NOMO-1 treated with dmso at 0.1 percent for 144 hours (cell line): ENCODE measurements around the gene CXCL17.

Source experiments
- DNase-seq: peaks from one replicate; lab custom pipeline; 2025; ENCODE audit not compliant: unreplicated experiment; lab: John Stamatoyannopoulos, UW

Gene CXCL17

GRCh38 chr19:42424712-42425131 lies 18.0 kb downstream of the CXCL17 start:
- DNase-seq: no peak

- no peak for DNase-seq
These were observed 18.4 kb downstream of the CXCL17 start for GRCh38 chr19:42424345-42424707.

GRCh38 chr19:42423462-42424344 lies 19.0 kb downstream of the CXCL17 start:
- peak; percentile 92 for DNase-seq

GRCh38 chr19:42422901-42423461 lies 19.8 kb downstream of the CXCL17 start:
- DNase-seq: peak; percentile 18

- no peak for DNase-seq
These were observed 20.4 kb downstream of the CXCL17 start for GRCh38 chr19:42422092-42422900.

- DNase-seq: no peak
These were observed 21.1 kb downstream of the CXCL17 start for GRCh38 chr19:42421591-42422031.

GRCh38 chr19:42421101-42421500 lies 21.6 kb downstream of the CXCL17 start:
- no peak for DNase-seq

- DNase-seq: peak; percentile 28
These were observed 22.6 kb downstream of the CXCL17 start for GRCh38 chr19:42420055-42420544.

GRCh38 chr19:42419309-42419708 lies 23.4 kb downstream of the CXCL17 start:
- DNase-seq: no peak

GRCh38 chr19:42412661-42413076 lies 30.1 kb downstream of the CXCL17 start:
- DNase-seq: no peak

- no peak for DNase-seq
These were observed 30.5 kb downstream of the CXCL17 start for GRCh38 chr19:42412227-42412626.

GRCh38 chr19:42411581-42412178 lies 31.1 kb downstream of the CXCL17 start:
- DNase-seq: no peak

- DNase-seq: no peak
These were observed 32.4 kb downstream of the CXCL17 start for GRCh38 chr19:42410371-42410770.

- DNase-seq: no peak
These were observed 33.3 kb downstream of the CXCL17 start for GRCh38 chr19:42409477-42409876.

- DNase-seq: no peak
These were observed 35.0 kb downstream of the CXCL17 start for GRCh38 chr19:42407816-42408175.

GRCh38 chr19:42407085-42407815 lies 35.5 kb downstream of the CXCL17 start:
- DNase-seq: no peak

GRCh38 chr19:42406111-42406510 lies 36.6 kb downstream of the CXCL17 start:
- DNase-seq: no peak

GRCh38 chr19:42403586-42403985 lies 39.2 kb downstream of the CXCL17 start:
- no peak for DNase-seq

GRCh38 chr19:42402376-42403116 lies 40.2 kb downstream of the CXCL17 start:
- no peak for DNase-seq
